WTC11 (cell line): ENCODE measurements around the gene GRAMD4.

Experiments used
- ARID4B ChIP-seq: sonication (generic); formaldehyde crosslinking; IDR thresholded peaks from 2 replicates; pipeline ENCODE4 v1.8.0; 2023; ENCODE audit warnings: missing genetic modification reagents, mild to moderate bottlenecking, borderline replicate concordance
- ATF2 ChIP-seq: sonication (generic); formaldehyde crosslinking; IDR thresholded peaks from 2 replicates; pipeline ENCODE4 v1.8.1; 2022; ENCODE audit warnings: low read depth, missing genetic modification reagents, borderline replicate concordance
- ATF3 ChIP-seq: sonication (generic); formaldehyde crosslinking; conservative IDR thresholded peaks from 2 replicates; pipeline ENCODE4 v1.8.1; 2022; ENCODE audit warnings: mild to moderate bottlenecking, missing genetic modification reagents
- CTCF ChIP-seq: fragments of 200-600 bp; IDR thresholded peaks from 2 replicates; pipeline ENCODE4 v1.8.0; 2022; ENCODE audit warnings: antibody characterized with exemption
- JUN ChIP-seq: sonication (generic); formaldehyde crosslinking; IDR thresholded peaks from 2 replicates; pipeline ENCODE4 v1.8.0; 2023; ENCODE audit warnings: mild to moderate bottlenecking, missing genetic modification reagents
- NR3C1 ChIP-seq: sonication (generic); formaldehyde crosslinking; conservative IDR thresholded peaks from 2 replicates; pipeline ENCODE4 v1.8.1; 2023; ENCODE audit warnings: low read depth, mild to moderate bottlenecking, missing genetic modification reagents
- ZBTB21 ChIP-seq: sonication (generic); formaldehyde crosslinking; IDR thresholded peaks from 2 replicates; pipeline ENCODE4 v1.8.1; 2023; ENCODE audit warnings: mild to moderate bottlenecking, missing genetic modification reagents, borderline replicate concordance
- ZNF281 ChIP-seq: sonication (generic); formaldehyde crosslinking; IDR thresholded peaks from 2 replicates; pipeline ENCODE4 v1.8.0; 2023; ENCODE audit warnings: mild to moderate bottlenecking, missing genetic modification reagents

- TF ChIP-seq JUN (no peak), ARID4B (CRISPR knock-in tag) (no peak), ZBTB21 (CRISPR knock-in tag) (no peak), CTCF (no peak), ATF2 (CRISPR knock-in tag) (no peak), NR3C1 (no peak), ATF3 (CRISPR knock-in tag) (no peak), ZNF281 (CRISPR knock-in tag) (no peak)
Observed at GRCh38 chr22:46622081-46622521, 1.9 kb downstream of the GRAMD4 start.
